ENCODE data around the gene ARID5B. TPM values are rescaled to one million over a fixed set of nuclear protein-coding genes. Genes with fewer than 3 reads are reported as not detected.

Gene ARID5B
- total RNA-seq, 1 experiment from 2014 or later: 0.04 TPM

- no peak overlapping the region for H3K27ac ChIP-seq (ENCODE audit: insufficient read length, low read depth, low read length)
Observed at GRCh38 chr10:62112300-62112699, 210.8 kb downstream of the ARID5B start.

More at GRCh38 chr10:62112300-62112699, 210.8 kb downstream of the ARID5B start:
- H3T11ph ChIP-seq (ENCODE audit: low read length): no peak overlapping the region
- H2BK15ac ChIP-seq (ENCODE audit: low read depth, low read length): no peak overlapping the region
- no peak overlapping the region for H4K91ac ChIP-seq (ENCODE audit: insufficient read length, low read depth, low read length)
- H2BK120ac ChIP-seq (ENCODE audit: low read depth, low read length, poor library complexity, severe bottlenecking): no peak overlapping the region
- no peak overlapping the region for H2BK12ac ChIP-seq (ENCODE audit: insufficient read length, low read depth, low read length)
- Mint-ChIP-seq H3K9me3 (no peaks in the 10 kb centered on the region), H3K4me3 (no peak overlapping the region), H3K27me3 (ENCODE audit: low read depth) (no peaks in the 10 kb centered on the region), H3K27ac (no peak overlapping the region), H3K36me3 (ENCODE audit: insufficient read depth in 1 of 3, low read depth in 3 of 3) (no peaks in the 10 kb centered on the region), H3K4me1 (peaks cover 0 to 3% of the 10 kb centered on the region in 2 experiments; a peak in 1 of 4 replicates)
- H3K79me1 ChIP-seq (ENCODE audit: insufficient read depth, low read depth, low read length, poor library complexity, severe bottlenecking): no peaks in the 10 kb centered on the region
- no peak overlapping the region for H3K56ac ChIP-seq (ENCODE audit: insufficient read length, low read depth, low read length)
- H2AK5ac ChIP-seq (ENCODE audit: insufficient read length, low read length): no peak overlapping the region
- H2BK5ac ChIP-seq (ENCODE audit: insufficient read length, low read length): no peak overlapping the region
- no peaks in the 10 kb centered on the region for H3K4me1 ChIP-seq (ENCODE audit: insufficient read depth, low read length)
- no peak overlapping the region for H3K4ac ChIP-seq (ENCODE audit: low read depth, low read length)
- TF ChIP-seq, protein P1, sequence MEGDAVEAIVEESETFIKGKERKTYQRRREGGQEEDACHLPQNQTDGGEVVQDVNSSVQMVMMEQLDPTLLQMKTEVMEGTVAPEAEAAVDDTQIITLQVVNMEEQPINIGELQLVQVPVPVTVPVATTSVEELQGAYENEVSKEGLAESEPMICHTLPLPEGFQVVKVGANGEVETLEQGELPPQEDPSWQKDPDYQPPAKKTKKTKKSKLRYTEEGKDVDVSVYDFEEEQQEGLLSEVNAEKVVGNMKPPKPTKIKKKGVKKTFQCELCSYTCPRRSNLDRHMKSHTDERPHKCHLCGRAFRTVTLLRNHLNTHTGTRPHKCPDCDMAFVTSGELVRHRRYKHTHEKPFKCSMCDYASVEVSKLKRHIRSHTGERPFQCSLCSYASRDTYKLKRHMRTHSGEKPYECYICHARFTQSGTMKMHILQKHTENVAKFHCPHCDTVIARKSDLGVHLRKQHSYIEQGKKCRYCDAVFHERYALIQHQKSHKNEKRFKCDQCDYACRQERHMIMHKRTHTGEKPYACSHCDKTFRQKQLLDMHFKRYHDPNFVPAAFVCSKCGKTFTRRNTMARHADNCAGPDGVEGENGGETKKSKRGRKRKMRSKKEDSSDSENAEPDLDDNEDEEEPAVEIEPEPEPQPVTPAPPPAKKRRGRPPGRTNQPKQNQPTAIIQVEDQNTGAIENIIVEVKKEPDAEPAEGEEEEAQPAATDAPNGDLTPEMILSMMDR (conservative IDR thresholded peaks at IDR 0.05): no peak
- no peak overlapping the region for H3K18ac ChIP-seq (ENCODE audit: insufficient read length, low read depth, low read length)
- H3K14ac ChIP-seq (ENCODE audit: insufficient read depth, low read length): no peak overlapping the region
- H2BK20ac ChIP-seq (ENCODE audit: low read depth, low read length, poor library complexity, severe bottlenecking): no peak overlapping the region
- no peaks in the 10 kb centered on the region for H3K23me2 ChIP-seq (ENCODE audit: insufficient read length, low read depth, low read length, poor library complexity, severe bottlenecking)
- H3K23ac ChIP-seq (ENCODE audit: insufficient read length, low read depth, low read length): no peak overlapping the region
- H3K79me2 ChIP-seq (ENCODE audit: insufficient read depth, low read length): no peaks in the 10 kb centered on the region
- DNase-seq: no peak
- H2AFZ ChIP-seq (ENCODE audit: low read length): no peak overlapping the region
- H3K9me3 ChIP-seq (ENCODE audit: control insufficient read depth, low read depth, low read length): no peaks in the 10 kb centered on the region
- no peaks in the 10 kb centered on the region for H3K27me3 ChIP-seq (ENCODE audit: insufficient read depth, low read length)
- H4K20me1 ChIP-seq (ENCODE audit: control insufficient read depth, insufficient read depth, insufficient read length): no peaks in the 10 kb centered on the region
- H4K8ac ChIP-seq (replicated peaks; ENCODE audit: insufficient read length, low read depth, low read length): no peak overlapping the region
- no peak overlapping the region for H4K5ac ChIP-seq (ENCODE audit: insufficient read length, low read depth, low read length)
- H3K4me2 ChIP-seq (ENCODE audit: insufficient read depth, insufficient read length, low read length): no peak overlapping the region
- no peak overlapping the region for H3K9ac ChIP-seq (ENCODE audit: extremely low read depth, insufficient read length, low read length)
